ENCODE measurements around the gene PPARGC1A. TPM values are rescaled to one million over a fixed set of nuclear protein-coding genes. Genes with fewer than 3 reads are reported as not detected.

The PPARGC1A gene
- total and polyA plus RNA-seq, 2 donors (not counting 3 experiments of a cell fraction or from before 2014, with no cell fraction given) = not detected

GRCh38 chr4:23774909-23775308 lies 114.9 kb downstream of the PPARGC1A start:
- Histone ChIP-seq H3K79me2 (ENCODE audit: control insufficient read depth, insufficient read depth, low read length) (no peaks in the 10 kb centered on the region), H3K9me3 (replicated peaks; ENCODE audit: control insufficient read depth, insufficient read depth, low read length) (peaks cover 4% of the 10 kb centered on the region), H3K36me3 (ENCODE audit: control insufficient read depth in 2 of 2, extremely low read depth in 1 of 2, insufficient read depth in 2 of 2, low read length in 2 of 2) (no peaks in the 10 kb centered on the region), H3K4me3 (replicated peaks in 1 of 3; ENCODE audit: insufficient read depth in 1 of 3, low read depth in 1 of 3, low read length in 3 of 3) (no peak overlapping the region), H3K4me2 (ENCODE audit: insufficient read depth, low read length) (no peak overlapping the region), H3K9ac (replicated peaks; ENCODE audit: extremely low read depth, insufficient read depth, low read length) (no peak overlapping the region), H3K27ac (ENCODE audit: insufficient read depth, low read depth, low read length) (no peak overlapping the region), H3K4me1 (ENCODE audit: control insufficient read depth, extremely low read depth, insufficient read depth, low read length) (no peaks in the 10 kb centered on the region), H4K20me1 (replicated peaks; ENCODE audit: control insufficient read depth, extremely low read depth, insufficient read depth, low read length) (no peaks in the 10 kb centered on the region), H3K27me3 (ENCODE audit: control insufficient read depth in 2 of 2, insufficient read depth in 2 of 2, low read length in 2 of 2) (no peaks in the 10 kb centered on the region), H2AFZ (ENCODE audit: low read depth, low read length) (no peak overlapping the region), H3K9me1 (replicated peaks; ENCODE audit: control insufficient read depth, extremely low read depth, insufficient read depth, low read length) (no peaks in the 10 kb centered on the region)
- intact Hi-C loops (cut with micrococcal nuclease) (no loop called here), dilution Hi-C loops (cut with MboI; ENCODE audit: extremely low pct_ligation_motif_present, low sequenced_read_pairs) (no loop called here)
- POLR2A ChIA-PET = no interaction called here
- DNase-seq (ENCODE audit: low read depth, low spot score) (no peak), FAIRE-seq (no peak)
- CTCF ChIA-PET = no interaction called here
- TF ChIP-seq JUN (IDR thresholded peaks at IDR 0.05; ENCODE audit: borderline replicate concordance, insufficient read depth, insufficient read length, low read depth) (no peak), POLR2AphosphoS5 (IDR thresholded peaks at IDR 0.05; ENCODE audit: insufficient read depth, low read depth, low read length) (no peak), GATA2 (IDR thresholded peaks at IDR 0.05; ENCODE audit: insufficient read depth, insufficient read length, low read depth, low read length) (no peak), MYC (IDR thresholded peaks at IDR 0.05; ENCODE audit: low read depth, low read length) (no peak), FOS (IDR thresholded peaks at IDR 0.05; ENCODE audit: borderline replicate concordance, insufficient read depth, low read length) (no peak), EZH2 (IDR thresholded peaks at IDR 0.05; ENCODE audit: borderline replicate concordance, low read depth, low read length, severe bottlenecking) (no peak), POLR2A (IDR thresholded peaks at IDR 0.05; ENCODE audit: low read depth, low read length) (no peak)
- TF ChIP-seq, protein P1, sequence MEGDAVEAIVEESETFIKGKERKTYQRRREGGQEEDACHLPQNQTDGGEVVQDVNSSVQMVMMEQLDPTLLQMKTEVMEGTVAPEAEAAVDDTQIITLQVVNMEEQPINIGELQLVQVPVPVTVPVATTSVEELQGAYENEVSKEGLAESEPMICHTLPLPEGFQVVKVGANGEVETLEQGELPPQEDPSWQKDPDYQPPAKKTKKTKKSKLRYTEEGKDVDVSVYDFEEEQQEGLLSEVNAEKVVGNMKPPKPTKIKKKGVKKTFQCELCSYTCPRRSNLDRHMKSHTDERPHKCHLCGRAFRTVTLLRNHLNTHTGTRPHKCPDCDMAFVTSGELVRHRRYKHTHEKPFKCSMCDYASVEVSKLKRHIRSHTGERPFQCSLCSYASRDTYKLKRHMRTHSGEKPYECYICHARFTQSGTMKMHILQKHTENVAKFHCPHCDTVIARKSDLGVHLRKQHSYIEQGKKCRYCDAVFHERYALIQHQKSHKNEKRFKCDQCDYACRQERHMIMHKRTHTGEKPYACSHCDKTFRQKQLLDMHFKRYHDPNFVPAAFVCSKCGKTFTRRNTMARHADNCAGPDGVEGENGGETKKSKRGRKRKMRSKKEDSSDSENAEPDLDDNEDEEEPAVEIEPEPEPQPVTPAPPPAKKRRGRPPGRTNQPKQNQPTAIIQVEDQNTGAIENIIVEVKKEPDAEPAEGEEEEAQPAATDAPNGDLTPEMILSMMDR (IDR thresholded peaks at IDR 0.05; ENCODE audit: extremely low read depth in 1 of 2, insufficient read depth in 1 of 2, low read depth in 1 of 2, low read length in 2 of 2) = no peak
- TF ChIP-seq, protein P2, sequence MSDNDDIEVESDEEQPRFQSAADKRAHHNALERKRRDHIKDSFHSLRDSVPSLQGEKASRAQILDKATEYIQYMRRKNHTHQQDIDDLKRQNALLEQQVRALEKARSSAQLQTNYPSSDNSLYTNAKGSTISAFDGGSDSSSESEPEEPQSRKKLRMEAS (IDR thresholded peaks at IDR 0.05; ENCODE audit: insufficient read depth, insufficient read length) = no peak
- BruUV-seq (replicated peaks) = no TSS peak
